GM12878 (cell line): ENCODE measurements around the gene CSK.

Source experiments
- RAD21 ChIP-seq: IDR thresholded peaks from 2 replicates; pipeline ENCODE4 v1.6.1; 2011; ENCODE audit warnings: mild to moderate bottlenecking, low read depth, low read length, moderate library complexity; ENCODE audit not compliant: insufficient read depth
- RCOR1 ChIP-seq: conservative IDR thresholded peaks from 2 replicates; pipeline ENCODE4 v1.6.1; 2012; ENCODE audit warnings: low read depth, low read length, improper control_type of control experiment
- RFX5 ChIP-seq: IDR thresholded peaks from 2 replicates; pipeline ENCODE4 v1.6.1; 2011; ENCODE audit warnings: low read depth, low read length, improper control_type of control experiment
- TCF3 ChIP-seq: IDR thresholded peaks from 2 replicates; pipeline ENCODE4 v1.6.1; 2012; ENCODE audit warnings: low read depth, mild to moderate bottlenecking, low read length, borderline replicate concordance; ENCODE audit not compliant: insufficient read depth

DNA sequence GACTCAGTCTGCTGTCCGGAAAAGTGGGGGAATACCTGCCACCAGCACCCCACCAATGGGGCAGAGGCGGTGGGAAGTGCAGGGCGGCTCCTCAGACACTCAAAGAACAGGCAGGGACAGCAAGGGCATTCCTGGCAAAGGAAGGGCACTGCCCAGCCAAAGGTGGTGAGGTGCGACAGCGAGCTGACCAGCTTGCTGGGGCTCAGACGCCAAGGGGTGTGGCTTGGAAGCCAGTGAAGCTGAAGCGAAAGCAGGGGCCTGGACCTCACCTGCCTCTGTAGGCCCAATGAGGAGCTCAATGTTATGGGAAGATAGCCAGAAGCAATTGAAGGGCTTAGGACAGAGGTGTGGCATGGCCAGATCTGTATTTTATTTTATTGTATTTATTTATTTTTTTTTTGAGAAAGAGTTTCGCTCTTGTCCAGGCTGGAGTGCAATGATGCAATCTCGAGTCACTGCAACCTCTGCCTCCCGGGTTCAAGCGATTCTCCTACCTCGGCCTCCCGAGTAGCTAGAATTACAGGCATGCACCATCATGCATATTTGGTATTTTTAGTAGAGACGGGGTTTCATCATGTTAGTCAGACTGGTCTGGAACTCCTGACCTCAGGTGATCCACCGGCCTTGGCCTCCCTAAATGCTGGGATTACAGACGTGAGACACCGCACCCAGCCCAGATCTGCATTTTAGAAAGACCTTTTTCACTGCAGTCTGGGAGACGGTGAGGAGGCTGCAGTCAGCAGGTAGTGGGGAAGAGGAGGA is 26.4 kb downstream of the CSK start:
- TF ChIP-seq TCF3 (no peak), RFX5 (no peak), RCOR1 (no peak), RAD21 (no peak)
